Neural cell (in vitro differentiated cells): Measurements from ENCODE around the gene VASH1. TPM values are rescaled to one million over a fixed set of nuclear protein-coding genes. Genes with fewer than 3 reads are reported as not detected.

Experiments
- H2AFZ ChIP-seq: fragments of 200-600, 300-800 bp; sonication (generic), shearing (Covaris generic); 2 replicates; pipeline ENCODE4 v1.6.0; 2014; ENCODE audit warnings: low read depth, mild to moderate bottlenecking, antibody characterized with exemption, low read length, moderate library complexity
- H3F3A ChIP-seq: fragments of 200-600 bp; shearing (Covaris generic); 2 replicates; pipeline ENCODE4 v1.6.1; 2016; ENCODE audit warnings: mild to moderate bottlenecking, moderate library complexity, mixed read lengths, antibody characterized with exemption, low read length; ENCODE audit not compliant: insufficient read depth, poor library complexity, severe bottlenecking
- H3K27ac ChIP-seq: fragments of 200-600, 300-800 bp; sonication (generic), shearing (Covaris generic); 2 replicates; pipeline ENCODE4 v1.5.1; 2014; ENCODE audit warnings: mild to moderate bottlenecking, low read length, moderate library complexity
- H3K27me3 ChIP-seq: fragments of 300-800, 200-600 bp; sonication (generic), shearing (Covaris generic); 2 replicates; pipeline ENCODE4 v1.6.0; 2014; ENCODE audit warnings: mild to moderate bottlenecking, low read depth, low read length, moderate library complexity; ENCODE audit not compliant: insufficient read depth
- H3K36me3 ChIP-seq: fragments of 300-800, 200-600 bp; sonication (generic), shearing (Covaris generic); 2 replicates; pipeline ENCODE4 v1.5.1; 2014; ENCODE audit warnings: mild to moderate bottlenecking, antibody characterized with exemption, low read length, moderate library complexity; ENCODE audit not compliant: insufficient read depth
- H3K4me2 ChIP-seq: fragments of 300-800, 200-600 bp; sonication (generic), shearing (Covaris generic); 2 replicates; pipeline ENCODE4 v1.6.0; 2014; ENCODE audit warnings: mild to moderate bottlenecking, low read length
- H3K4me3 ChIP-seq: fragments of 300-800, 200-600 bp; sonication (generic), shearing (Covaris generic); 2 replicates; pipeline ENCODE4 v1.5.1; 2014; ENCODE audit warnings: mild to moderate bottlenecking, low read length, moderate library complexity
- H3K79me2 ChIP-seq: fragments of 200-600 bp; shearing (Covaris generic); replicated peaks from 2 replicates; pipeline ENCODE4 v1.6.0; 2014; ENCODE audit warnings: mild to moderate bottlenecking, low read length, moderate library complexity; ENCODE audit not compliant: insufficient read depth
- H3K9ac ChIP-seq: fragments of 300-800, 200-600 bp; sonication (generic), shearing (Covaris generic); 2 replicates; pipeline ENCODE4 v1.6.1; 2016; ENCODE audit warnings: mild to moderate bottlenecking, low read length, mixed read lengths
- H3K9me2 ChIP-seq: fragments of 200-600 bp; shearing (Covaris generic); 2 replicates; pipeline ENCODE4 v1.6.1; 2016; ENCODE audit warnings: mild to moderate bottlenecking, low read length, mixed read lengths; ENCODE audit not compliant: insufficient read depth
- H3K9me3 ChIP-seq: fragments of 200-600, 300-800 bp; sonication (generic), shearing (Covaris generic); 2 replicates; pipeline ENCODE4 v1.6.1; 2016; ENCODE audit warnings: mild to moderate bottlenecking, mixed run types, low read length, moderate library complexity, mixed read lengths
- H4K20me1 ChIP-seq: fragments of 200-600 bp; shearing (Covaris generic); 2 replicates; pipeline ENCODE4 v1.6.1; 2016; ENCODE audit warnings: mild to moderate bottlenecking, mixed run types; ENCODE audit not compliant: insufficient read depth
- EZH2 ChIP-seq: fragments of 200-600, 300-800 bp; shearing (Covaris generic), sonication (generic); IDR thresholded peaks from 2 replicates; pipeline ENCODE4 v1.6.1; 2014; ENCODE audit warnings: antibody characterized with exemption, low read length, borderline replicate concordance, mild to moderate bottlenecking; ENCODE audit not compliant: insufficient read depth, poor library complexity, severe bottlenecking
- MXI1 ChIP-seq: fragments of 450-650 bp; conservative IDR thresholded peaks from 2 replicates; pipeline ENCODE4 v1.6.1; 2014; ENCODE audit warnings: antibody characterized with exemption, mild to moderate bottlenecking; ENCODE audit not compliant: poor library complexity, severe bottlenecking
- POLR2AphosphoS5 ChIP-seq: IDR thresholded peaks from 2 replicates; pipeline ENCODE4 v1.6.1; 2012
- RAD21 ChIP-seq: fragments of 450-650 bp; conservative IDR thresholded peaks from 2 replicates; pipeline ENCODE4 v1.6.1; 2014; ENCODE audit warnings: antibody characterized with exemption, mild to moderate bottlenecking, moderate library complexity
- SMC3 ChIP-seq: fragments of 450-650 bp; conservative IDR thresholded peaks from 2 replicates; pipeline ENCODE4 v1.6.1; 2014; ENCODE audit warnings: antibody characterized with exemption, mild to moderate bottlenecking, moderate library complexity; ENCODE audit not compliant: poor library complexity
- TAF1 ChIP-seq: IDR thresholded peaks from 2 replicates; pipeline ENCODE4 v1.6.1; 2012; ENCODE audit warnings: low read depth
- polyA plus RNA-seq: library from polyadenylated mRNA; depleted of rRNA; stranded (reverse); fragments of >200 nt; gene quantifications from 2 replicates; pipeline ENCODE4 v1.2.3, GENCODE V29; 2014
- TF ChIP-seq, protein P1 (sequence below): IDR thresholded peaks from 2 replicates; pipeline ENCODE4 v1.6.1; 2012; ENCODE audit warnings: borderline replicate concordance
- TF ChIP-seq, protein P2 (sequence below): fragments of 450-650 bp; IDR thresholded peaks from 2 replicates; pipeline ENCODE4 v1.5.1; 2014; ENCODE audit warnings: antibody characterized with exemption, mild to moderate bottlenecking, moderate library complexity; ENCODE audit not compliant: poor library complexity, severe bottlenecking

Gene VASH1
- polyA plus RNA-seq, 1 donor from 2014 or later: 26.8 TPM

DNA sequence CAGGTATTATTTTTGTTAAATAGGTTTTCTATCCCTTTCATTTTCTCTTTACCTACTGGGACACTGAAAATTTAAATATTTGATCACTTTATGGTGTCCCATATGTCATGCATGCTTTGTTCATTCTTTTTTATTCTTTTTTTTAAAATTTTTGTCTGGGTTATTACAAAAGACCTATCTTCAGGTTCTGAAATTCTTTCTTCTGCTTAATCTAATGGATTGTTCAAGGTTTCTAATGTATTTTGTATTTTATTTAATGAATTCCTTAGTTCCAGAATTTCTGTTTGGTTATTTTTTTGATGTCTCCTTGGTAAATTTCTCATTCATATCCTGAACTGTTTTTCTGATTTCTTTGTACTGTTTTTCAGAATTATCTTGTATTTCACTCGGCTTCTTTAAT is 20.2 kb upstream of the VASH1 start:
- Histone ChIP-seq H3K36me3 (no peaks in the 10 kb centered on the region), H3K9me2 (no peaks in the 10 kb centered on the region), H3F3A (no peaks in the 10 kb centered on the region), H3K79me2 (no peaks in the 10 kb centered on the region), H4K20me1 (no peaks in the 10 kb centered on the region), H3K4me2 (no peak overlapping the region), H3K9ac (no peak overlapping the region), H3K27ac (no peak overlapping the region), H2AFZ (no peak overlapping the region), H3K27me3 (no peaks in the 10 kb centered on the region), H3K9me3 (peaks cover 12% of the 10 kb centered on the region), H3K4me3 (no peak overlapping the region)
- no peak for TF ChIP-seq TAF1
- TF ChIP-seq SMC3: no peak
- TF ChIP-seq MXI1: no peak
- TF ChIP-seq, protein P1, sequence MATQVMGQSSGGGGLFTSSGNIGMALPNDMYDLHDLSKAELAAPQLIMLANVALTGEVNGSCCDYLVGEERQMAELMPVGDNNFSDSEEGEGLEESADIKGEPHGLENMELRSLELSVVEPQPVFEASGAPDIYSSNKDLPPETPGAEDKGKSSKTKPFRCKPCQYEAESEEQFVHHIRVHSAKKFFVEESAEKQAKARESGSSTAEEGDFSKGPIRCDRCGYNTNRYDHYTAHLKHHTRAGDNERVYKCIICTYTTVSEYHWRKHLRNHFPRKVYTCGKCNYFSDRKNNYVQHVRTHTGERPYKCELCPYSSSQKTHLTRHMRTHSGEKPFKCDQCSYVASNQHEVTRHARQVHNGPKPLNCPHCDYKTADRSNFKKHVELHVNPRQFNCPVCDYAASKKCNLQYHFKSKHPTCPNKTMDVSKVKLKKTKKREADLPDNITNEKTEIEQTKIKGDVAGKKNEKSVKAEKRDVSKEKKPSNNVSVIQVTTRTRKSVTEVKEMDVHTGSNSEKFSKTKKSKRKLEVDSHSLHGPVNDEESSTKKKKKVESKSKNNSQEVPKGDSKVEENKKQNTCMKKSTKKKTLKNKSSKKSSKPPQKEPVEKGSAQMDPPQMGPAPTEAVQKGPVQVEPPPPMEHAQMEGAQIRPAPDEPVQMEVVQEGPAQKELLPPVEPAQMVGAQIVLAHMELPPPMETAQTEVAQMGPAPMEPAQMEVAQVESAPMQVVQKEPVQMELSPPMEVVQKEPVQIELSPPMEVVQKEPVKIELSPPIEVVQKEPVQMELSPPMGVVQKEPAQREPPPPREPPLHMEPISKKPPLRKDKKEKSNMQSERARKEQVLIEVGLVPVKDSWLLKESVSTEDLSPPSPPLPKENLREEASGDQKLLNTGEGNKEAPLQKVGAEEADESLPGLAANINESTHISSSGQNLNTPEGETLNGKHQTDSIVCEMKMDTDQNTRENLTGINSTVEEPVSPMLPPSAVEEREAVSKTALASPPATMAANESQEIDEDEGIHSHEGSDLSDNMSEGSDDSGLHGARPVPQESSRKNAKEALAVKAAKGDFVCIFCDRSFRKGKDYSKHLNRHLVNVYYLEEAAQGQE: no peak
- TF ChIP-seq, protein P2, sequence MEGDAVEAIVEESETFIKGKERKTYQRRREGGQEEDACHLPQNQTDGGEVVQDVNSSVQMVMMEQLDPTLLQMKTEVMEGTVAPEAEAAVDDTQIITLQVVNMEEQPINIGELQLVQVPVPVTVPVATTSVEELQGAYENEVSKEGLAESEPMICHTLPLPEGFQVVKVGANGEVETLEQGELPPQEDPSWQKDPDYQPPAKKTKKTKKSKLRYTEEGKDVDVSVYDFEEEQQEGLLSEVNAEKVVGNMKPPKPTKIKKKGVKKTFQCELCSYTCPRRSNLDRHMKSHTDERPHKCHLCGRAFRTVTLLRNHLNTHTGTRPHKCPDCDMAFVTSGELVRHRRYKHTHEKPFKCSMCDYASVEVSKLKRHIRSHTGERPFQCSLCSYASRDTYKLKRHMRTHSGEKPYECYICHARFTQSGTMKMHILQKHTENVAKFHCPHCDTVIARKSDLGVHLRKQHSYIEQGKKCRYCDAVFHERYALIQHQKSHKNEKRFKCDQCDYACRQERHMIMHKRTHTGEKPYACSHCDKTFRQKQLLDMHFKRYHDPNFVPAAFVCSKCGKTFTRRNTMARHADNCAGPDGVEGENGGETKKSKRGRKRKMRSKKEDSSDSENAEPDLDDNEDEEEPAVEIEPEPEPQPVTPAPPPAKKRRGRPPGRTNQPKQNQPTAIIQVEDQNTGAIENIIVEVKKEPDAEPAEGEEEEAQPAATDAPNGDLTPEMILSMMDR: no peak

DNA sequence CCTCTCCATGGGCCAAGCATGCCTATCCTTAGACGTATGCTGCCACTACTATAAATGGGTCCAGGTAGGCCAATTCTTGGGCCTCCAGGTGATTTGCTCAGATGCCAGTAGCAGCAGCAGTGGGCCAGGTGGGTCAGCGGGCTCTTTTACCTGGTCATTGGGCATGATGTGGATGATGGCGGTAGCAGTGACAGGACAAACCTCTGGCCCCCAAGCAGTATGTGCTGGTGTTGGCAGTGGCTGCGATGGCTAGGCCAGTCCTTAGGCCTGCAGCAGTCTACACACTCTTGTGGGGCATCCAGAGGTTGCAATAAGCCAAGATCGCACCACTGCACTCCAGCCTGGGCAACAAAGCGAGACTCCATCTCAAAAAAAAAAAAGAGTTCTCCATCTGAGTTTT is 19.1 kb upstream of the VASH1 start:
- Histone ChIP-seq H3K9ac (no peak overlapping the region), H2AFZ (no peak overlapping the region), H4K20me1 (no peaks in the 10 kb centered on the region), H3K4me2 (no peak overlapping the region), H3K27ac (no peak overlapping the region), H3K9me3 (peaks cover 12% of the 10 kb centered on the region), H3K27me3 (no peaks in the 10 kb centered on the region), H3F3A (no peaks in the 10 kb centered on the region), H3K9me2 (no peaks in the 10 kb centered on the region), H3K36me3 (no peaks in the 10 kb centered on the region), H3K79me2 (no peaks in the 10 kb centered on the region), H3K4me3 (no peak overlapping the region)
- TF ChIP-seq POLR2AphosphoS5 (no peak), EZH2 (no peak), TAF1 (no peak), SMC3 (no peak), RAD21 (no peak), MXI1 (no peak)
- TF ChIP-seq, protein P2: no peak
- TF ChIP-seq, protein P1: no peak
